ENCODE data around the gene SHROOM1. TPM values are rescaled to one million over a fixed set of nuclear protein-coding genes. Genes with fewer than 3 reads are reported as not detected.

SHROOM1 gene
- total and polyA plus RNA-seq, 2 donors (not counting 1 experiment from before 2014, with no cell fraction given), result 2.9 to 6.1 TPM

- H3K27ac ChIP-seq (ENCODE audit: insufficient read depth, low read length), result no peak overlapping the region
- peaks cover 13% of the 10 kb centered on the region for H3K4me1 ChIP-seq (ENCODE audit: control insufficient read depth, extremely low read depth, insufficient read depth, low read length)
- no peaks in the 10 kb centered on the region for H3K9me3 ChIP-seq (ENCODE audit: control insufficient read depth, insufficient read depth, low read depth, low read length)
- no peak for DNase-seq (ENCODE audit: low read depth in 2 of 2)
- H3K4me3 ChIP-seq (replicated peaks in 1 of 4; ENCODE audit: control extremely low read depth in 1 of 4, insufficient read depth in 1 of 4, low read depth in 3 of 4, low read length in 4 of 4), result no peak overlapping the region
- H3K36me3 ChIP-seq (ENCODE audit: control insufficient read depth, insufficient read depth, low read length), result no peaks in the 10 kb centered on the region
- no peaks in the 10 kb centered on the region for H4K20me1 ChIP-seq (ENCODE audit: control insufficient read depth, extremely low read depth, insufficient read depth, low read length)
- no peak for TF ChIP-seq EZH2 (IDR thresholded peaks at IDR 0.05; ENCODE audit: low read length, missing control alignments)
- no peak for TF ChIP-seq CTCF (conservative IDR thresholded peaks at IDR 0.05 in 1 of 2, IDR thresholded peaks at IDR 0.05 in 1 of 2; ENCODE audit: low read depth in 1 of 2, low read length in 2 of 2)
- no peak overlapping the region for H3K4me2 ChIP-seq (ENCODE audit: extremely low read depth, insufficient read depth, low read length)
- H3K79me2 ChIP-seq (ENCODE audit: control insufficient read depth, insufficient read depth, low read length), result no peaks in the 10 kb centered on the region
- no peaks in the 10 kb centered on the region for H3K27me3 ChIP-seq (ENCODE audit: control insufficient read depth, insufficient read depth, low read length)
- H2AFZ ChIP-seq (ENCODE audit: low read length), result no peak overlapping the region
- no peak overlapping the region for H3K9ac ChIP-seq (ENCODE audit: insufficient read depth, low read length)
Observed at GRCh38 chr5:132840896-132841295, 10.4 kb upstream of the SHROOM1 start.

- no peaks in the 10 kb centered on the region for H3K27me3 ChIP-seq (ENCODE audit: control insufficient read depth, insufficient read depth, low read length)
- H3K79me2 ChIP-seq (ENCODE audit: control insufficient read depth, insufficient read depth, low read length), result no peaks in the 10 kb centered on the region
- H4K20me1 ChIP-seq (ENCODE audit: control insufficient read depth, extremely low read depth, insufficient read depth, low read length), result no peaks in the 10 kb centered on the region
- H3K27ac ChIP-seq (ENCODE audit: insufficient read depth, low read length), result no peak overlapping the region
- H3K4me2 ChIP-seq (ENCODE audit: extremely low read depth, insufficient read depth, low read length), result no peak overlapping the region
- H2AFZ ChIP-seq (ENCODE audit: low read length), result no peak overlapping the region
- no peak for DNase-seq (ENCODE audit: low read depth in 2 of 2)
- H3K9me3 ChIP-seq (ENCODE audit: control insufficient read depth, insufficient read depth, low read depth, low read length), result no peaks in the 10 kb centered on the region
- no peaks in the 10 kb centered on the region for H3K36me3 ChIP-seq (ENCODE audit: control insufficient read depth, insufficient read depth, low read length)
- no peak overlapping the region for H3K4me3 ChIP-seq (replicated peaks in 1 of 4; ENCODE audit: control extremely low read depth in 1 of 4, insufficient read depth in 1 of 4, low read depth in 3 of 4, low read length in 4 of 4)
- no peak overlapping the region for H3K9ac ChIP-seq (ENCODE audit: insufficient read depth, low read length)
- H3K4me1 ChIP-seq (ENCODE audit: control insufficient read depth, extremely low read depth, insufficient read depth, low read length), result peaks cover 13% of the 10 kb centered on the region
- TF ChIP-seq CTCF (conservative IDR thresholded peaks at IDR 0.05 in 1 of 2, IDR thresholded peaks at IDR 0.05 in 1 of 2; ENCODE audit: low read depth in 1 of 2, low read length in 2 of 2) (no peak), EZH2 (IDR thresholded peaks at IDR 0.05; ENCODE audit: low read length, missing control alignments) (no peak)
Observed at GRCh38 chr5:132840313-132840712, 9.9 kb upstream of the SHROOM1 start.

- DNase-seq (ENCODE audit: low read depth in 2 of 2), result peak; percentile 68 to 88
Observed at GRCh38 chr5:132839426-132840301, 9.2 kb upstream of the SHROOM1 start.

More at GRCh38 chr5:132839426-132840301, 9.2 kb upstream of the SHROOM1 start:
- Histone ChIP-seq H4K20me1 (ENCODE audit: control insufficient read depth, extremely low read depth, insufficient read depth, low read length) (no peaks in the 10 kb centered on the region), H3K4me2 (ENCODE audit: extremely low read depth, insufficient read depth, low read length) (peak overlapping the region; percentile 39), H3K36me3 (ENCODE audit: control insufficient read depth, insufficient read depth, low read length) (no peaks in the 10 kb centered on the region), H3K4me3 (replicated peaks in 1 of 4; ENCODE audit: control extremely low read depth in 1 of 4, insufficient read depth in 1 of 4, low read depth in 3 of 4, low read length in 4 of 4) (no peak overlapping the region), H3K27me3 (ENCODE audit: control insufficient read depth, insufficient read depth, low read length) (no peaks in the 10 kb centered on the region), H3K9me3 (ENCODE audit: control insufficient read depth, insufficient read depth, low read depth, low read length) (no peaks in the 10 kb centered on the region), H3K9ac (ENCODE audit: insufficient read depth, low read length) (no peak overlapping the region), H2AFZ (ENCODE audit: low read length) (peak overlapping the region; percentile 74), H3K79me2 (ENCODE audit: control insufficient read depth, insufficient read depth, low read length) (no peaks in the 10 kb centered on the region), H3K27ac (ENCODE audit: insufficient read depth, low read length) (peak overlapping the region; percentile 22), H3K4me1 (ENCODE audit: control insufficient read depth, extremely low read depth, insufficient read depth, low read length) (peaks cover 13% of the 10 kb centered on the region)
- TF ChIP-seq EZH2 (IDR thresholded peaks at IDR 0.05; ENCODE audit: low read length, missing control alignments) (no peak), CTCF (conservative IDR thresholded peaks at IDR 0.05 in 1 of 2, IDR thresholded peaks at IDR 0.05 in 1 of 2; ENCODE audit: low read depth in 1 of 2, low read length in 2 of 2) (no peak)
